ENCODE measurements around the gene INSRR. TPM values are rescaled to one million over a fixed set of nuclear protein-coding genes. Genes with fewer than 3 reads are reported as not detected.

The INSRR gene
- total and polyA plus RNA-seq, 9 of the 15 experiments (the other 6 are each of a cell fraction or from before 2014, with no cell fraction given) = 0.03 to 0.18 (median 0.06) TPM; not detected in 3

- TF ChIP-seq ZFP91 (CRISPR knock-in tag; IDR thresholded peaks at IDR 0.05) (no peak), RHOXF2B (CRISPR knock-in tag; conservative IDR thresholded peaks at IDR 0.05) (no peak), HSF4 (CRISPR knock-in tag; IDR thresholded peaks at IDR 0.05; ENCODE audit: borderline replicate concordance) (no peak), CC2D1A (IDR thresholded peaks at IDR 0.05) (no peak), ETV5 (CRISPR knock-in tag; IDR thresholded peaks at IDR 0.05; ENCODE audit: low read depth) (no peak), MCM7 (IDR thresholded peaks at IDR 0.05) (no peak), DACH1 (IDR thresholded peaks at IDR 0.05; ENCODE audit: partially characterized antibody) (peak; percentile 27), CCNT2 (IDR thresholded peaks at IDR 0.05; ENCODE audit: borderline replicate concordance, extremely low read depth, insufficient read length, low read depth, low read length) (peak; percentile 31), LCOR (CRISPR knock-in tag; IDR thresholded peaks at IDR 0.05) (0 out of 2 replicates have a peak, but pooled peaks have one; percentile 40), NFXL1 (CRISPR knock-in tag; IDR thresholded peaks at IDR 0.05) (no peak), TCF7 (IDR thresholded peaks at IDR 0.05; ENCODE audit: borderline replicate concordance) (no peak), L3MBTL2 (IDR thresholded peaks at IDR 0.05) (no peak), ZBTB43 (CRISPR knock-in tag; IDR thresholded peaks at IDR 0.05) (no peak)
- TF ChIP-seq, protein P1, sequence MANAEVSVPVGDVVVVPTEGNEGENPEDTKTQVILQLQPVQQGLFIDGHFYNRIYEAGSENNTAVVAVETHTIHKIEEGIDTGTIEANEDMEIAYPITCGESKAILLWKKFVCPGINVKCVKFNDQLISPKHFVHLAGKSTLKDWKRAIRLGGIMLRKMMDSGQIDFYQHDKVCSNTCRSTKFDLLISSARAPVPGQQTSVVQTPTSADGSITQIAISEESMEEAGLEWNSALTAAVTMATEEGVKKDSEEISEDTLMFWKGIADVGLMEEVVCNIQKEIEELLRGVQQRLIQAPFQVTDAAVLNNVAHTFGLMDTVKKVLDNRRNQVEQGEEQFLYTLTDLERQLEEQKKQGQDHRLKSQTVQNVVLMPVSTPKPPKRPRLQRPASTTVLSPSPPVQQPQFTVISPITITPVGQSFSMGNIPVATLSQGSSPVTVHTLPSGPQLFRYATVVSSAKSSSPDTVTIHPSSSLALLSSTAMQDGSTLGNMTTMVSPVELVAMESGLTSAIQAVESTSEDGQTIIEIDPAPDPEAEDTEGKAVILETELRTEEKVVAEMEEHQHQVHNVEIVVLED (CRISPR knock-in tag; IDR thresholded peaks at IDR 0.05) = no peak
Observed at GRCh38 chr1:156858959-156859522, at the start of gene INSRR (continued).

All from K562 (cell line).